Measurements from ENCODE around the gene JADE2. TPM values are rescaled to one million over a fixed set of nuclear protein-coding genes. Genes with fewer than 3 reads are reported as not detected.

JADE2 gene
- total and polyA plus RNA-seq, 4 donors = 3.9 to 11.4 (median 5.5) TPM

DNA sequence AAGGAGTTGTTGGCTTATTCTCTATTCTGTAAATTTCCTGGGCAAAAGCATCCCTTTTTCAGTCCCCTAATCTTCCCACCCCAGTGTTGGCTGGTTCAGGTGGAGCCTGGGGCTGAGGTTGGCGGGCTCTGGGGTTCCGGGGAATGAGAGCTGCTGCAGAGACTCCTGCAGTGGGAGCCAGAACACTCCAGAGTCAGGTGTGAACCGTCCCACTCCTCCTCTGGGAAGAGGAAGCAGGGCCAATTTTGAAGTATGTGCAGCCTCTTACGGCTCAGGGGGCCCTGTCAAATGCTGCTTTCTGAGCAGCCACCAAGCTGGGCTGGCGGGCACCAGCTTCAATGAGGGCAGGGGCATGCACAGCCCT lies 42.8 kb downstream of the JADE2 start:
- H3K9ac ChIP-seq (ENCODE audit: low read depth in 1 of 2, low read length in 2 of 2) = no peak overlapping the region
- H3K4me3 ChIP-seq (ENCODE audit: low read depth in 1 of 3, low read length in 3 of 3) = no peak overlapping the region
- H3K36me3 ChIP-seq (ENCODE audit: control insufficient read depth in 4 of 4, insufficient read depth in 3 of 4, low read depth in 1 of 4, low read length in 3 of 4) = peaks cover 8 to 40% (median 33%) of the 10 kb centered on the region in 4 donors
- 86% methylated on average over 5 of the region's 5 CpGs for WGBS
- no peak for TF ChIP-seq RXRA (IDR thresholded peaks at IDR 0.05)
- TF ChIP-seq, protein P1, sequence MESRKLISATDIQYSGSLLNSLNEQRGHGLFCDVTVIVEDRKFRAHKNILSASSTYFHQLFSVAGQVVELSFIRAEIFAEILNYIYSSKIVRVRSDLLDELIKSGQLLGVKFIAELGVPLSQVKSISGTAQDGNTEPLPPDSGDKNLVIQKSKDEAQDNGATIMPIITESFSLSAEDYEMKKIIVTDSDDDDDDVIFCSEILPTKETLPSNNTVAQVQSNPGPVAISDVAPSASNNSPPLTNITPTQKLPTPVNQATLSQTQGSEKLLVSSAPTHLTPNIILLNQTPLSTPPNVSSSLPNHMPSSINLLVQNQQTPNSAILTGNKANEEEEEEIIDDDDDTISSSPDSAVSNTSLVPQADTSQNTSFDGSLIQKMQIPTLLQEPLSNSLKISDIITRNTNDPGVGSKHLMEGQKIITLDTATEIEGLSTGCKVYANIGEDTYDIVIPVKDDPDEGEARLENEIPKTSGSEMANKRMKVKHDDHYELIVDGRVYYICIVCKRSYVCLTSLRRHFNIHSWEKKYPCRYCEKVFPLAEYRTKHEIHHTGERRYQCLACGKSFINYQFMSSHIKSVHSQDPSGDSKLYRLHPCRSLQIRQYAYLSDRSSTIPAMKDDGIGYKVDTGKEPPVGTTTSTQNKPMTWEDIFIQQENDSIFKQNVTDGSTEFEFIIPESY (IDR thresholded peaks at IDR 0.05) = no peak
- no peak for TF ChIP-seq HNF4A (conservative IDR thresholded peaks at IDR 0.05)
- no peak for TF ChIP-seq JUND (IDR thresholded peaks at IDR 0.05)
- TF ChIP-seq NR2F2 (IDR thresholded peaks at IDR 0.05) = no peak
- no peak for TF ChIP-seq EGR1 (IDR thresholded peaks at IDR 0.05; ENCODE audit: low read depth in 2 of 2)
- TF ChIP-seq, protein P2, sequence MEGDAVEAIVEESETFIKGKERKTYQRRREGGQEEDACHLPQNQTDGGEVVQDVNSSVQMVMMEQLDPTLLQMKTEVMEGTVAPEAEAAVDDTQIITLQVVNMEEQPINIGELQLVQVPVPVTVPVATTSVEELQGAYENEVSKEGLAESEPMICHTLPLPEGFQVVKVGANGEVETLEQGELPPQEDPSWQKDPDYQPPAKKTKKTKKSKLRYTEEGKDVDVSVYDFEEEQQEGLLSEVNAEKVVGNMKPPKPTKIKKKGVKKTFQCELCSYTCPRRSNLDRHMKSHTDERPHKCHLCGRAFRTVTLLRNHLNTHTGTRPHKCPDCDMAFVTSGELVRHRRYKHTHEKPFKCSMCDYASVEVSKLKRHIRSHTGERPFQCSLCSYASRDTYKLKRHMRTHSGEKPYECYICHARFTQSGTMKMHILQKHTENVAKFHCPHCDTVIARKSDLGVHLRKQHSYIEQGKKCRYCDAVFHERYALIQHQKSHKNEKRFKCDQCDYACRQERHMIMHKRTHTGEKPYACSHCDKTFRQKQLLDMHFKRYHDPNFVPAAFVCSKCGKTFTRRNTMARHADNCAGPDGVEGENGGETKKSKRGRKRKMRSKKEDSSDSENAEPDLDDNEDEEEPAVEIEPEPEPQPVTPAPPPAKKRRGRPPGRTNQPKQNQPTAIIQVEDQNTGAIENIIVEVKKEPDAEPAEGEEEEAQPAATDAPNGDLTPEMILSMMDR (IDR thresholded peaks at IDR 0.05; ENCODE audit: low read depth, low read length, missing input control) = no peak
- TF ChIP-seq RAD21 (IDR thresholded peaks at IDR 0.05) = no peak
- TF ChIP-seq, protein P3, sequence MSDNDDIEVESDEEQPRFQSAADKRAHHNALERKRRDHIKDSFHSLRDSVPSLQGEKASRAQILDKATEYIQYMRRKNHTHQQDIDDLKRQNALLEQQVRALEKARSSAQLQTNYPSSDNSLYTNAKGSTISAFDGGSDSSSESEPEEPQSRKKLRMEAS (IDR thresholded peaks at IDR 0.05) = no peak
- TF ChIP-seq, protein P4, sequence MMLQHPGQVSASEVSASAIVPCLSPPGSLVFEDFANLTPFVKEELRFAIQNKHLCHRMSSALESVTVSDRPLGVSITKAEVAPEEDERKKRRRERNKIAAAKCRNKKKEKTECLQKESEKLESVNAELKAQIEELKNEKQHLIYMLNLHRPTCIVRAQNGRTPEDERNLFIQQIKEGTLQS (IDR thresholded peaks at IDR 0.05) = no peak
- no peak for TF ChIP-seq TAF1 (conservative IDR thresholded peaks at IDR 0.05)
- TF ChIP-seq HNF4G (IDR thresholded peaks at IDR 0.05) = no peak
- TF ChIP-seq YY1 (IDR thresholded peaks at IDR 0.05) = no peak
- no peak for TF ChIP-seq FOXA1 (IDR thresholded peaks at IDR 0.05)
- TF ChIP-seq GABPA (IDR thresholded peaks at IDR 0.05 in 1 of 2, conservative IDR thresholded peaks at IDR 0.05 in 1 of 2) = no peak
- TF ChIP-seq FOXA2 (IDR thresholded peaks at IDR 0.05) = no peak
- H3K27ac ChIP-seq (ENCODE audit: low read depth in 1 of 2, low read length in 2 of 2) = peak overlapping the region; percentile 52 to 60
- H3K27me3 ChIP-seq (ENCODE audit: control insufficient read depth in 4 of 4, insufficient read depth in 4 of 4, low read length in 3 of 4) = no peaks in the 10 kb centered on the region
- peaks cover 13 to 38% (median 31%) of the 10 kb centered on the region in 4 donors for H3K4me1 ChIP-seq (ENCODE audit: control insufficient read depth in 4 of 4, insufficient read depth in 4 of 4, low read length in 3 of 4)
- DNase-seq (ENCODE audit: low spot score) = no peak
- H3K9me3 ChIP-seq (ENCODE audit: control insufficient read depth in 4 of 4, low read length in 3 of 4) = no peaks in the 10 kb centered on the region

DNA sequence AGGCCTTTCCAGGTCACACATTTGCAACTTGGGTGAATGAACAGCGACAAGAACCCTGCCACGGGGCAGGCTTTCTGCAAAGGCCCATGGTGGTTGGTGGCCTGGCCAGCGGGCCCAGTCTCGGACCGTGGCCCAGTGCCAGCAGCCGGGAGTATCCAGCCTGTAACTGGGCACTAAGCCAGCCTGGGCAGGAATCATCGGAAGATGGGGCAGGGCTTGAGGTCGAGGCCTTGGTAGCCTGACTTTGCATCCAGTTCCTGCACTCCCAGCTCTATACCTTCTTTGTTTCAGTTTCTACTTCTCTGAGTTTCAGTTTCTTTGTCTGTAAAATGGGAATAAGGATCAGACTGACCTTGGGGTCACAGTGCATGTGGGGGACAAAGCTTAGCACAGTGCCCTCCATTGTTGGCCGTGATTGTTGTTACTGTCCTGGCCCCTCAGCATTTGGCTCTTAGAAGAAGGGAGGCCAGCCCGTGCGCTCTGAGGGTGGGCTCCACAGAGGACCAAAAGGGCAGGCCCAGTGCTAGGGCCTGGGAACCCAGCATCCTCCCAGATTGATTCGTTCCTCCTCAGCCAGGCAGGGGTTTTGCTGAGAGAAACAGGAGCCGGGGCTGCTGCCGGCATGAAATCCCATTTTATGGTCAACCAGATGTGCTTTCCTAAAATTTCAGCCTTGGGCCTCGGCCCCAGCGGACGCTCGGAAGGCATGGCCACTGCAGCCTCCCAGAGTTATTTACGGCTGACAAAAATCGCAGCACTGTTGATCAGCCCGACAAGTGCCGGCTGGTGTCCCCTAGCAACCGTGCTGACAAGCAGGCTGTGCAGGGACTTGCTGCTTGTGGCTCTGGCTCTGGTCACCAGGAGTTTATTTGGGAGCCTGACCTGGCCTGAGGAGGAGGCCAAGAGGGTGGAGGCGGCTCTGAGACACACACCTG lies 43.6 kb downstream of the JADE2 start:
- no peaks in the 10 kb centered on the region for H3K27me3 ChIP-seq (ENCODE audit: control insufficient read depth in 4 of 4, insufficient read depth in 4 of 4, low read length in 3 of 4)
- 59% methylated on average over 24 of the region's 24 CpGs for WGBS
- peaks cover 13 to 38% (median 31%) of the 10 kb centered on the region in 4 donors for H3K4me1 ChIP-seq (ENCODE audit: control insufficient read depth in 4 of 4, insufficient read depth in 4 of 4, low read length in 3 of 4)
- peaks cover 7 to 40% (median 32%) of the 10 kb centered on the region in 4 donors for H3K36me3 ChIP-seq (ENCODE audit: control insufficient read depth in 4 of 4, insufficient read depth in 3 of 4, low read depth in 1 of 4, low read length in 3 of 4)
- no peak for DNase-seq (ENCODE audit: low spot score)
- H3K4me3 ChIP-seq (ENCODE audit: low read depth in 1 of 3, low read length in 3 of 3) = no peak overlapping the region
- peak overlapping the region; percentile 52 to 60 for H3K27ac ChIP-seq (ENCODE audit: low read depth in 1 of 2, low read length in 2 of 2)
- no peak overlapping the region for H3K9ac ChIP-seq (ENCODE audit: low read depth in 1 of 2, low read length in 2 of 2)
- TF ChIP-seq, protein P1 (IDR thresholded peaks at IDR 0.05) = no peak
- TF ChIP-seq GABPA (IDR thresholded peaks at IDR 0.05 in 1 of 2, conservative IDR thresholded peaks at IDR 0.05 in 1 of 2) = no peak
- TF ChIP-seq HNF4G (IDR thresholded peaks at IDR 0.05) = no peak
- TF ChIP-seq SP1 (IDR thresholded peaks at IDR 0.05) = peak; percentile 64
- TF ChIP-seq EGR1 (IDR thresholded peaks at IDR 0.05; ENCODE audit: low read depth in 2 of 2) = no peak
- peak; percentile 64 to 69 for TF ChIP-seq HNF4A (conservative IDR thresholded peaks at IDR 0.05)
- TF ChIP-seq YY1 (IDR thresholded peaks at IDR 0.05) = no peak
- peak; percentile 54 to 65 for TF ChIP-seq RAD21 (IDR thresholded peaks at IDR 0.05)
- peak; percentile 94 for TF ChIP-seq NR2F2 (IDR thresholded peaks at IDR 0.05)
- peak; percentile 83 to 84 for TF ChIP-seq RXRA (IDR thresholded peaks at IDR 0.05)
- TF ChIP-seq, protein P4 (IDR thresholded peaks at IDR 0.05) = no peak
- no peaks in the 10 kb centered on the region for H3K9me3 ChIP-seq (ENCODE audit: control insufficient read depth in 4 of 4, low read length in 3 of 4)

All from liver (tissue), 9 donors.